Endodermal cell (in vitro differentiated cells): ENCODE results near the gene LRMDA. TPM values are rescaled to one million over a fixed set of nuclear protein-coding genes. Genes with fewer than 3 reads are reported as not detected.

ENCODE experiments used
- DNase-seq: peaks from one replicate; pipeline ENCODE4 v3.0.0-alpha.2; 2017
- H3K27ac ChIP-seq: 2 replicates; pipeline ENCODE4 v1.5.1; 2013; ENCODE audit warnings: mild to moderate bottlenecking, low read depth, low read length, moderate library complexity
- H3K27me3 ChIP-seq: 2 replicates; pipeline ENCODE4 v1.6.1; 2013; ENCODE audit warnings: mild to moderate bottlenecking, low read length, moderate library complexity; ENCODE audit not compliant: insufficient read depth, control insufficient read depth, poor library complexity, severe bottlenecking
- H3K36me3 ChIP-seq: 2 replicates; pipeline ENCODE4 v1.7.0; 2013; ENCODE audit warnings: mild to moderate bottlenecking, low read length, moderate library complexity; ENCODE audit not compliant: control insufficient read depth, insufficient read depth
- H3K4me1 ChIP-seq: one replicate; pipeline ENCODE4 v1.7.0; 2013; ENCODE audit warnings: low read length; ENCODE audit not compliant: control insufficient read depth, insufficient read depth
- H3K4me3 ChIP-seq: 2 replicates; pipeline ENCODE4 v1.5.1; 2013; ENCODE audit warnings: mild to moderate bottlenecking, low read length, moderate library complexity
- H3K9ac ChIP-seq: 2 replicates; pipeline ENCODE4 v1.6.1; 2013; ENCODE audit warnings: mild to moderate bottlenecking, low read length, moderate library complexity; ENCODE audit not compliant: poor library complexity, severe bottlenecking; ENCODE audit errors: extremely low read depth
- H3K9me3 ChIP-seq: 2 replicates; pipeline ENCODE4 v1.6.1; 2013; ENCODE audit warnings: mild to moderate bottlenecking, low read length, moderate library complexity; ENCODE audit not compliant: control insufficient read depth
- H3K27ac Mint-ChIP-seq: 2 replicates; pipeline ENCODE4 v1.8.0; 2020; ENCODE audit warnings: mixed read lengths
- H3K27me3 Mint-ChIP-seq: 2 replicates; pipeline ENCODE4 v1.8.0; 2021; ENCODE audit warnings: mild to moderate bottlenecking, mixed read lengths; ENCODE audit not compliant: insufficient read depth
- H3K36me3 Mint-ChIP-seq: 2 replicates; pipeline ENCODE4 v1.8.0; 2020; ENCODE audit warnings: low read depth, mixed read lengths
- H3K4me1 Mint-ChIP-seq: 2 replicates; pipeline ENCODE4 v1.8.0; 2020; ENCODE audit warnings: mixed read lengths
- H3K4me3 Mint-ChIP-seq: 2 replicates; pipeline ENCODE4 v1.8.0; 2020; ENCODE audit warnings: mild to moderate bottlenecking, moderate library complexity, mixed read lengths
- H3K9me3 Mint-ChIP-seq: 2 replicates; pipeline ENCODE4 v1.8.0; 2020; ENCODE audit warnings: mild to moderate bottlenecking, mixed read lengths
- WGBS, 2 experiments: methylation state at CpG; one replicate each; pipeline versions ENCODE4 v1.1.5 to v1.1.7; 2013; ENCODE audit warnings: missing lambda C conversion rate in 2 of 2, mixed read lengths in 1 of 2; ENCODE audit not compliant: insufficient coverage in 1 of 2, insufficient read length in 1 of 2; 5-methylcytosine and 5-hydroxymethylcytosine counted together
- total RNA-seq, 2 donors: library from RNA; stranded (reverse); fragmentation: NEBNext Ultra II Directional in 1 of 2; extraction: Animal tissue kit (Norgen Biotek cat#: 25700) in 1 of 2; gene quantifications; 2 replicates in 1 of 2; 3 replicates in 1 of 2; pipeline ENCODE4 v1.2.1, GENCODE V29; 2021
- TF ChIP-seq, protein P1 (sequence below): fragments of 200-600 bp; sonication (generic); conservative IDR thresholded peaks from 2 replicates; pipeline ENCODE4 v1.5.0; 2021; ENCODE audit warnings: antibody characterized with exemption, mild to moderate bottlenecking

The LRMDA gene
- total RNA-seq, 2 donors from 2014 or later, result 1.7 to 5.1 TPM

GRCh38 chr10:75572478-75572877, 141.1 kb downstream of the LRMDA start:
- 90 to 100% methylated on average over 1 to 2 of the region's 2 CpGs for WGBS, 2 experiments
- Mint-ChIP-seq H3K4me3 (no peak overlapping the region), H3K27ac (no peak overlapping the region), H3K36me3 (no peaks in the 10 kb centered on the region), H3K4me1 (no peaks in the 10 kb centered on the region), H3K27me3 (peaks cover 11% of the 10 kb centered on the region), H3K9me3 (peaks cover 30% of the 10 kb centered on the region)
- DNase-seq, result no peak
- peaks cover 22% of the 10 kb centered on the region for H3K9me3 ChIP-seq
- H3K36me3 ChIP-seq, result no peaks in the 10 kb centered on the region
- TF ChIP-seq, protein P1, sequence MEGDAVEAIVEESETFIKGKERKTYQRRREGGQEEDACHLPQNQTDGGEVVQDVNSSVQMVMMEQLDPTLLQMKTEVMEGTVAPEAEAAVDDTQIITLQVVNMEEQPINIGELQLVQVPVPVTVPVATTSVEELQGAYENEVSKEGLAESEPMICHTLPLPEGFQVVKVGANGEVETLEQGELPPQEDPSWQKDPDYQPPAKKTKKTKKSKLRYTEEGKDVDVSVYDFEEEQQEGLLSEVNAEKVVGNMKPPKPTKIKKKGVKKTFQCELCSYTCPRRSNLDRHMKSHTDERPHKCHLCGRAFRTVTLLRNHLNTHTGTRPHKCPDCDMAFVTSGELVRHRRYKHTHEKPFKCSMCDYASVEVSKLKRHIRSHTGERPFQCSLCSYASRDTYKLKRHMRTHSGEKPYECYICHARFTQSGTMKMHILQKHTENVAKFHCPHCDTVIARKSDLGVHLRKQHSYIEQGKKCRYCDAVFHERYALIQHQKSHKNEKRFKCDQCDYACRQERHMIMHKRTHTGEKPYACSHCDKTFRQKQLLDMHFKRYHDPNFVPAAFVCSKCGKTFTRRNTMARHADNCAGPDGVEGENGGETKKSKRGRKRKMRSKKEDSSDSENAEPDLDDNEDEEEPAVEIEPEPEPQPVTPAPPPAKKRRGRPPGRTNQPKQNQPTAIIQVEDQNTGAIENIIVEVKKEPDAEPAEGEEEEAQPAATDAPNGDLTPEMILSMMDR, result no peak
- no peak overlapping the region for H3K4me3 ChIP-seq
- no peaks in the 10 kb centered on the region for H3K4me1 ChIP-seq
- no peak overlapping the region for H3K9ac ChIP-seq
- no peaks in the 10 kb centered on the region for H3K27me3 ChIP-seq
- no peak overlapping the region for H3K27ac ChIP-seq

- Histone ChIP-seq H3K9ac (no peak overlapping the region), H3K4me1 (no peaks in the 10 kb centered on the region), H3K27me3 (no peaks in the 10 kb centered on the region), H3K36me3 (no peaks in the 10 kb centered on the region), H3K9me3 (peaks cover 22% of the 10 kb centered on the region), H3K4me3 (no peak overlapping the region), H3K27ac (no peak overlapping the region)
- no peaks in the 10 kb centered on the region for H3K36me3 Mint-ChIP-seq
- H3K27me3 Mint-ChIP-seq, result peaks cover 17% of the 10 kb centered on the region
- 0 to 66% methylated on average over 1 to 4 of the region's 4 CpGs for WGBS, 2 experiments
- H3K4me1 Mint-ChIP-seq, result no peaks in the 10 kb centered on the region
- no peak overlapping the region for H3K27ac Mint-ChIP-seq
- DNase-seq, result no peak
- H3K4me3 Mint-ChIP-seq, result no peak overlapping the region
- peaks cover 59% of the 10 kb centered on the region for H3K9me3 Mint-ChIP-seq
- TF ChIP-seq, protein P1, result no peak
These were observed 144.5 kb downstream of the LRMDA start for GRCh38 chr10:75575940-75576339.

GRCh38 chr10:75582102-75582501, 150.7 kb downstream of the LRMDA start:
- Mint-ChIP-seq H3K27ac (no peak overlapping the region), H3K9me3 (peaks cover 65% of the 10 kb centered on the region), H3K27me3 (peaks cover 6% of the 10 kb centered on the region), H3K4me1 (peaks cover 2% of the 10 kb centered on the region), H3K4me3 (no peak overlapping the region), H3K36me3 (no peaks in the 10 kb centered on the region)
- no peak for DNase-seq
- 97% methylated on average over 1 of the region's 1 CpG; no CpG with 5 or more reads in 1 of the 2 experiments for WGBS, 2 experiments
- H3K9me3 ChIP-seq, result peaks cover 15% of the 10 kb centered on the region
- no peak overlapping the region for H3K27ac ChIP-seq
- H3K9ac ChIP-seq, result no peak overlapping the region
- no peaks in the 10 kb centered on the region for H3K27me3 ChIP-seq
- no peaks in the 10 kb centered on the region for H3K36me3 ChIP-seq
- TF ChIP-seq, protein P1, result no peak
- no peaks in the 10 kb centered on the region for H3K4me1 ChIP-seq
- H3K4me3 ChIP-seq, result no peak overlapping the region
